Right lobe of liver (tissue), 6 donors: Measurements from ENCODE around the gene ZNF14. TPM values are rescaled to one million over a fixed set of nuclear protein-coding genes. Genes with fewer than 3 reads are reported as not detected.
"Not testable (repeated sequence)": the region's sequence is repeated elsewhere in the genome, so short reads cannot be mapped to it uniquely, and the experiment has no call there.

Source experiments
- ATAC-seq, 4 donors: fragments of 200-7000 bp; cut with Tn5 transposase; one replicate each; pipeline ENCODE4 v1.9.1; 2020; ENCODE audit warnings: mild to moderate bottlenecking in 4 of 4, moderate library complexity in 4 of 4
- DNase-seq, 3 donors: peaks; one replicate each; pipeline ENCODE4 v3.0.0-alpha.2; 2020
- H3K27ac ChIP-seq, 3 donors: fragments of 200-600 bp; one replicate each; pipeline ENCODE4 v1.8.0; 2022
- H3K27me3 ChIP-seq, 2 donors: fragments of 200-600 bp; one replicate each; pipeline ENCODE4 v1.8.0; 2022
- H3K36me3 ChIP-seq, 4 donors: fragments of 200-600 bp; sonication (generic) in 1 of 4; one replicate each; pipeline versions ENCODE4 v1.5.1 to v1.8.0; 2017 to 2022; ENCODE audit warnings: control low read depth in 1 of 4
- H3K4me1 ChIP-seq, 4 donors: fragments of 200-600 bp; sonication (generic) in 1 of 4; one replicate each; pipeline versions ENCODE4 v1.5.1 to v1.8.0; 2017 to 2022; ENCODE audit warnings: control low read depth in 1 of 4
- H3K4me3 ChIP-seq, 3 donors: fragments of 200-600 bp; one replicate each; pipeline ENCODE4 v1.8.0; 2022
- H3K9me3 ChIP-seq, 4 donors: fragments of 200-600 bp; sonication (generic) in 1 of 4; one replicate each; pipeline versions ENCODE4 v1.5.1 to v1.8.0; 2017 to 2022; ENCODE audit warnings: control low read depth in 1 of 4
- CTCF ChIP-seq, 4 donors: fragments of 200-600 bp in 3 of 4; fragments of 450-650 bp in 1 of 4; IDR thresholded peaks; one replicate each; pipeline versions ENCODE4 v1.5.1 to v1.8.0; 2016 to 2022; ENCODE audit warnings: antibody characterized with exemption in 4 of 4, mild to moderate bottlenecking in 2 of 4
- POLR2A ChIP-seq: fragments of 450-650 bp; IDR thresholded peaks from one replicate; pipeline ENCODE4 v1.6.1; 2017; ENCODE audit warnings: antibody characterized with exemption, mild to moderate bottlenecking
- WGBS: methylation state at CpG from one replicate; pipeline ENCODE4 v1.1.6; 2018; ENCODE audit warnings: low coverage, low lambda C conversion rate; ENCODE audit not compliant: insufficient coverage; ENCODE audit errors: missing lambda C conversion rate; 5-methylcytosine and 5-hydroxymethylcytosine counted together
- intact Hi-C, 2 donors: fragments of 100-400 bp; cut with DNase I; formaldehyde crosslinking; loops; one replicate each; pipeline versions ENCODE4 v1.11.2 to v1.14.1; 2022
- total RNA-seq, 6 experiments: library from RNA; depleted of rRNA in 2 of 6; stranded (reverse); fragments of >200 nt in 2 of 6; fragmentation: NEBNext Ultra II Directional in 3 of 6; extraction: Animal tissue kit (Norgen Biotek cat#: 25700) in 3 of 6; gene quantifications; one replicate each; pipeline versions ENCODE4 v1.1.0 to v1.2.4, GENCODE V29; 2016 to 2023
- donor health status: DM: no; HTN: yes; CAD: no.
- donor health status: DM: no; HTN: no; CAD: no.
- donor health status: DM: no; HTN: no; CAD: no.
- donor health status: DM: no; HTN: yes; CAD: no.
- donor health status: DM: no; HTN: yes; CAD: no.

ZNF14 gene
- total RNA-seq, 6 experiments from 2014 or later: 0.25 to 0.67 (median 0.41) TPM

GRCh38 chr19:19670070-19670551, 62.8 kb downstream of the ZNF14 start:
- Histone ChIP-seq H3K27ac (no peak overlapping the region), H3K36me3 (peaks cover 0 to 1% (median 0%) of the 10 kb centered on the region in 4 donors), H3K27me3 (no peaks in the 10 kb centered on the region), H3K4me3 (no peak overlapping the region), H3K4me1 (no peaks in the 10 kb centered on the region), H3K9me3 (no peaks in the 10 kb centered on the region)
- DNase-seq (no peak), ATAC-seq (no peak)
- WGBS: 68% methylated on average over 7 of the region's 10 CpGs
- TF ChIP-seq CTCF (IDR thresholded peaks at IDR 0.05) (no peak), POLR2A (no peak)
- intact Hi-C loops: no loop called here

GRCh38 chr19:19668230-19669012, 64.5 kb downstream of the ZNF14 start, which contains the start of gene ZNF101:
ZNF101 (plus strand) TSS chr19:19668839; CDS start chr19:19668964, 125 bp downstream.
- Histone ChIP-seq H3K27me3 (no peaks in the 10 kb centered on the region), H3K4me3 (peak within 1 kb of the TSS; percentile 71 to 89 (median 73)), H3K27ac (peak within 1 kb of the TSS; percentile 50 to 71 (median 67)), H3K4me1 (no peaks in the 10 kb centered on the region), H3K36me3 (peaks cover 0 to 1% (median 0%) of the 10 kb centered on the region in 4 donors), H3K9me3 (no peaks in the 10 kb centered on the region)
- intact Hi-C loops: no loop called here
- ATAC-seq: peak; percentile 83 to 85 (median 84)
- TF ChIP-seq CTCF (IDR thresholded peaks at IDR 0.05) (no peak), POLR2A (peak; percentile 52)
- 14% methylated on average over 8 of the region's 36 CpGs for WGBS
- DNase-seq: peak; percentile 94 to 95 (median 95)

- H3K36me3 ChIP-seq, intact Hi-C loops, H3K9me3 ChIP-seq, H3K4me3 ChIP-seq, H3K27ac ChIP-seq, DNase-seq, H3K27me3 ChIP-seq, ATAC-seq: not testable (repeated sequence)
- 92% methylated on average over 17 of the region's 22 CpGs for WGBS
- peaks cover 0 to 10% (median 0%) of the 10 kb centered on the region in 4 donors for H3K4me1 ChIP-seq
Measured at GRCh38 chr19:19665420-19665948, 67.4 kb downstream of the ZNF14 start.

- ATAC-seq: peak; percentile 92 to 97 (median 92)
- peaks cover 0 to 11% (median 7%) of the 10 kb centered on the region in 4 donors for H3K36me3 ChIP-seq
Measured at GRCh38 chr19:19663256-19664120, 69.4 kb downstream of the ZNF14 start, which contains the start of gene ATP13A1. ATP13A1 (minus strand) TSS chr19:19663676; CDS start chr19:19663666, 10 bp downstream.

More at GRCh38 chr19:19663256-19664120, 69.4 kb downstream of the ZNF14 start, which contains the start of gene ATP13A1:
- TF ChIP-seq CTCF (IDR thresholded peaks at IDR 0.05) (peak in 2 of 4 donors; percentile 5 to 27), POLR2A (peak; percentile 77)
- H3K4me1 ChIP-seq: peaks cover 0 to 10% (median 0%) of the 10 kb centered on the region in 4 donors
- intact Hi-C loops: no loop called here
- peak; percentile 97 to 98 (median 98) for DNase-seq
- H3K27me3 ChIP-seq: no peaks in the 10 kb centered on the region
- no peaks in the 10 kb centered on the region for H3K9me3 ChIP-seq
- 0% methylated on average over 14 of the region's 85 CpGs for WGBS
- peak within 1 kb of the TSS; percentile 90 to 96 (median 95) for H3K27ac ChIP-seq
- H3K4me3 ChIP-seq: peak within 1 kb of the TSS; percentile 91 to 96 (median 91)
